Glutamatergic neuron (in vitro differentiated cells): ENCODE data around the gene CES2. TPM values are rescaled to one million over a fixed set of nuclear protein-coding genes. Genes with fewer than 3 reads are reported as not detected.

ENCODE experiments used
- DNase-seq: peaks from one replicate; pipeline ENCODE4 v3.0.0; 2022
- H3K27ac Mint-ChIP-seq: one replicate; pipeline ENCODE4 v1.8.0; 2020; ENCODE audit warnings: mild to moderate bottlenecking, mixed read lengths, inconsistent platforms; ENCODE audit not compliant: unreplicated experiment
- H3K27me3 Mint-ChIP-seq: one replicate; pipeline ENCODE4 v1.8.0; 2020; ENCODE audit warnings: mild to moderate bottlenecking, moderate library complexity, mixed read lengths, inconsistent platforms; ENCODE audit not compliant: unreplicated experiment
- H3K36me3 Mint-ChIP-seq: one replicate; pipeline ENCODE4 v1.8.0; 2020; ENCODE audit warnings: mild to moderate bottlenecking, mixed read lengths, inconsistent platforms; ENCODE audit not compliant: unreplicated experiment
- H3K4me1 Mint-ChIP-seq: one replicate; pipeline ENCODE4 v1.8.0; 2020; ENCODE audit warnings: mild to moderate bottlenecking, low read depth, mixed read lengths, inconsistent platforms; ENCODE audit not compliant: unreplicated experiment
- H3K4me3 Mint-ChIP-seq: one replicate; pipeline ENCODE4 v1.8.0; 2020; ENCODE audit warnings: mild to moderate bottlenecking, mixed read lengths, inconsistent platforms; ENCODE audit not compliant: unreplicated experiment
- H3K9me3 Mint-ChIP-seq: one replicate; pipeline ENCODE4 v1.8.0; 2020; ENCODE audit warnings: mild to moderate bottlenecking, moderate library complexity, mixed read lengths, inconsistent platforms; ENCODE audit not compliant: unreplicated experiment
- CTCF ChIP-seq: fragments of 200-600 bp; sonication (generic); IDR thresholded peaks from one replicate; pipeline ENCODE4 v1.5.0; 2021; ENCODE audit not compliant: partially characterized antibody, unreplicated experiment
- total RNA-seq: library from RNA; stranded (reverse); fragmentation: NEBNext Ultra II Directional; extraction: Animal tissue kit (Norgen Biotek cat#: 25700); gene quantifications from one replicate; pipeline ENCODE4 v1.2.1, GENCODE V29; 2021; ENCODE audit not compliant: unreplicated experiment

The CES2 gene
- total RNA-seq, 1 donor from 2014 or later: 38.6 TPM

- Mint-ChIP-seq H3K27me3 (peaks cover 15% of the 10 kb centered on the region), H3K36me3 (peaks cover 4% of the 10 kb centered on the region), H3K4me3 (no peak overlapping the region), H3K27ac (no peak overlapping the region), H3K9me3 (peaks cover 11% of the 10 kb centered on the region), H3K4me1 (peaks cover 20% of the 10 kb centered on the region)
- DNase-seq: no peak
- no peak for TF ChIP-seq CTCF
These were observed 14.2 kb upstream of the CES2 start for GRCh38 chr16:66920924-66921680.

GRCh38 chr16:66921729-66922450 is 13.4 kb upstream of the CES2 start:
- H3K4me1 Mint-ChIP-seq: peaks cover 22% of the 10 kb centered on the region
- H3K9me3 Mint-ChIP-seq: peaks cover 9% of the 10 kb centered on the region
- H3K36me3 Mint-ChIP-seq: no peaks in the 10 kb centered on the region
- peaks cover 15% of the 10 kb centered on the region for H3K27me3 Mint-ChIP-seq
- TF ChIP-seq CTCF: no peak
- no peak for DNase-seq
- no peak overlapping the region for H3K27ac Mint-ChIP-seq
- H3K4me3 Mint-ChIP-seq: no peak overlapping the region

- peaks cover 15% of the 10 kb centered on the region for H3K27me3 Mint-ChIP-seq
- peaks cover 22% of the 10 kb centered on the region for H3K4me1 Mint-ChIP-seq
- H3K4me3 Mint-ChIP-seq: peak overlapping the region; percentile 74
- H3K27ac Mint-ChIP-seq: peak overlapping the region; percentile 64
- TF ChIP-seq CTCF: no peak
- H3K36me3 Mint-ChIP-seq: no peaks in the 10 kb centered on the region
- peaks cover 11% of the 10 kb centered on the region for H3K9me3 Mint-ChIP-seq
- DNase-seq: no peak
These were observed 12.0 kb upstream of the CES2 start for GRCh38 chr16:66923247-66923731.

- no peaks in the 10 kb centered on the region for H3K36me3 Mint-ChIP-seq
- peaks cover 22% of the 10 kb centered on the region for H3K4me1 Mint-ChIP-seq
- no peak for DNase-seq
- peaks cover 15% of the 10 kb centered on the region for H3K27me3 Mint-ChIP-seq
- H3K4me3 Mint-ChIP-seq: peak overlapping the region; percentile 74
- H3K9me3 Mint-ChIP-seq: peaks cover 11% of the 10 kb centered on the region
- peak overlapping the region; percentile 64 for H3K27ac Mint-ChIP-seq
- TF ChIP-seq CTCF: no peak
These were observed 11.4 kb upstream of the CES2 start for GRCh38 chr16:66923866-66924265.
